ENCODE results near the gene CCDC136. TPM values are rescaled to one million over a fixed set of nuclear protein-coding genes. Genes with fewer than 3 reads are reported as not detected.

CCDC136 gene
- total and polyA plus RNA-seq, 2 donors (not counting 1 experiment from before 2014, with no cell fraction given): 8.3 to 12.1 TPM

DNA sequence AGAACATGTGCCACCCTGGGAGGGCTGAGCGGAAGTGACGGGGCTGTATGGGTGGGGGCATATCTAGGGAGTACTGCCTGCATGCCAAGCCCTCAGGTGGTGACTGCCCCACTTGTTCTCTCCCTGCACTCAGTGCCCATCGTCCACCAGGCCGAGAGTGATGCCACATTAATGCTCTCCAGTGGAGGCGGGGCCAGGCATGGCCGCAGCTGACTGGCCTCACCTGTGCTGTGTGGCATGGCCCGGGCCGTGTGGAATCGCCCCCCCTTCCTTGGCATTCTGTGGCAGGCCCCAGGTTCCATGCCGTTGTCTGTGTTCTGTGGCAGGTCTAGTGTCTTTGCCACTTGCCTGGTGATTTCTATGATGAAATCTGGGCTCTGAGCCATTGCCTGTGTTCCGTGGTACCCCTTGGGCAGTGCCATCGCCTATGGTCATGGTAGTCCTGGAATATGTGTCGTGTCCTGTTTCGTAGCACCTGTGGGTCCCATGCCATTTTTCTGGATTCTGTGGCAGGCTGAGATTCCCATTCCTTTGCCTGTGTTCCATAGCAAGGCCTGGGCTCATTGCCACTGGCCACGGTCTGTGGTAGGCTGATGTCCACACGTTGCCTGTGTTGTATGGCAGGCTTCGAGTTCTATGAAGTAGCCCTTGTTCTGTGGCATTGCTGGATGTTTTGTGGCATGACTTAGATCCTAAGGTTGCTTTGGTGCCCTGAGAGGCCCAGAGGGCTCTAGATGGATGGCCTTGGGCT lies 47.4 kb downstream of the CCDC136 start:
- Histone ChIP-seq H4K20me1 (ENCODE audit: control insufficient read depth, extremely low read depth, insufficient read depth, low read length) (no peaks in the 10 kb centered on the region), H3K4me3 (replicated peaks in 1 of 4; ENCODE audit: control extremely low read depth in 1 of 4, insufficient read depth in 1 of 4, low read depth in 3 of 4, low read length in 4 of 4) (no peak overlapping the region), H3K9ac (ENCODE audit: insufficient read depth, low read length) (no peak overlapping the region), H3K27me3 (ENCODE audit: control insufficient read depth, insufficient read depth, low read length) (no peaks in the 10 kb centered on the region), H3K4me2 (ENCODE audit: extremely low read depth, insufficient read depth, low read length) (no peak overlapping the region), H3K36me3 (ENCODE audit: control insufficient read depth, insufficient read depth, low read length) (peaks cover 79% of the 10 kb centered on the region), H3K9me3 (ENCODE audit: control insufficient read depth, insufficient read depth, low read depth, low read length) (no peaks in the 10 kb centered on the region), H3K79me2 (ENCODE audit: control insufficient read depth, insufficient read depth, low read length) (peaks cover 27% of the 10 kb centered on the region), H3K4me1 (ENCODE audit: control insufficient read depth, extremely low read depth, insufficient read depth, low read length) (peaks cover 6% of the 10 kb centered on the region), H3K27ac (ENCODE audit: insufficient read depth, low read length) (no peak overlapping the region), H2AFZ (ENCODE audit: low read length) (no peak overlapping the region)
- DNase-seq (ENCODE audit: low read depth in 2 of 2): no peak
- TF ChIP-seq EZH2 (IDR thresholded peaks at IDR 0.05; ENCODE audit: low read length, missing control alignments): no peak
- TF ChIP-seq CTCF (conservative IDR thresholded peaks at IDR 0.05 in 1 of 2, IDR thresholded peaks at IDR 0.05 in 1 of 2; ENCODE audit: low read depth in 1 of 2, low read length in 2 of 2): no peak

DNA sequence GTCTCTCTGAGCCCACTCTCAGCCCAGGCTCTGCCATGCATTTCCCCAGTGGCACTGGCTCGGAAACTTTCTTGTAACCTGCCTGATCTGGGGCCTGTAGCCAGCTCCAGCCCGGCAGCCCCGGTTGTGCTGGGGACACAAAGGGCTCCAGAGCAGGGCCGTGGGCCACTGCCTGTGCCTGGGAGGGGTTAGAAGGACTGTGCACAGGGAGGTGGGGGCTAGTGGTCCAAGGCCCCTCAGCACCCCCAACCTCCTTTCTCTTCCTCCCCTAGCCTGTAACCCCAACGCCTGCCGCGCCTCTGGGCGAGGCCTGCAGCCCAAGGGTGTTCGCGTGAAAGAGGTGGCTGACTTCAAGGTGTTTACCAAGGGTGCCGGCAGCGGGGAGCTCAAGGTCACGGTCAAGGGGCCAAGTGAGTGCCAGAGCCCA lies 48.0 kb downstream of the CCDC136 start:
- peaks cover 24% of the 10 kb centered on the region for H3K79me2 ChIP-seq (ENCODE audit: control insufficient read depth, insufficient read depth, low read length)
- peaks cover 6% of the 10 kb centered on the region for H3K4me1 ChIP-seq (ENCODE audit: control insufficient read depth, extremely low read depth, insufficient read depth, low read length)
- no peaks in the 10 kb centered on the region for H4K20me1 ChIP-seq (ENCODE audit: control insufficient read depth, extremely low read depth, insufficient read depth, low read length)
- no peak for DNase-seq (ENCODE audit: low read depth in 2 of 2)
- H3K27ac ChIP-seq (ENCODE audit: insufficient read depth, low read length): no peak overlapping the region
- no peak for TF ChIP-seq CTCF (conservative IDR thresholded peaks at IDR 0.05 in 1 of 2, IDR thresholded peaks at IDR 0.05 in 1 of 2; ENCODE audit: low read depth in 1 of 2, low read length in 2 of 2)
- TF ChIP-seq EZH2 (IDR thresholded peaks at IDR 0.05; ENCODE audit: low read length, missing control alignments): no peak
- no peak overlapping the region for H3K9ac ChIP-seq (ENCODE audit: insufficient read depth, low read length)
- H3K4me3 ChIP-seq (replicated peaks in 1 of 4; ENCODE audit: control extremely low read depth in 1 of 4, insufficient read depth in 1 of 4, low read depth in 3 of 4, low read length in 4 of 4): no peak overlapping the region
- H3K9me3 ChIP-seq (ENCODE audit: control insufficient read depth, insufficient read depth, low read depth, low read length): no peaks in the 10 kb centered on the region
- no peak overlapping the region for H2AFZ ChIP-seq (ENCODE audit: low read length)
- H3K27me3 ChIP-seq (ENCODE audit: control insufficient read depth, insufficient read depth, low read length): no peaks in the 10 kb centered on the region
- H3K4me2 ChIP-seq (ENCODE audit: extremely low read depth, insufficient read depth, low read length): no peak overlapping the region
- peaks cover 83% of the 10 kb centered on the region for H3K36me3 ChIP-seq (ENCODE audit: control insufficient read depth, insufficient read depth, low read length)

- Histone ChIP-seq H4K20me1 (ENCODE audit: control insufficient read depth, extremely low read depth, insufficient read depth, low read length) (no peaks in the 10 kb centered on the region), H3K36me3 (ENCODE audit: control insufficient read depth, insufficient read depth, low read length) (peaks cover 80% of the 10 kb centered on the region), H3K4me1 (ENCODE audit: control insufficient read depth, extremely low read depth, insufficient read depth, low read length) (peaks cover 5% of the 10 kb centered on the region), H3K9ac (ENCODE audit: insufficient read depth, low read length) (no peak overlapping the region), H3K79me2 (ENCODE audit: control insufficient read depth, insufficient read depth, low read length) (peaks cover 16% of the 10 kb centered on the region), H3K27ac (ENCODE audit: insufficient read depth, low read length) (no peak overlapping the region), H3K9me3 (ENCODE audit: control insufficient read depth, insufficient read depth, low read depth, low read length) (no peaks in the 10 kb centered on the region), H3K27me3 (ENCODE audit: control insufficient read depth, insufficient read depth, low read length) (no peaks in the 10 kb centered on the region), H3K4me2 (ENCODE audit: extremely low read depth, insufficient read depth, low read length) (no peak overlapping the region), H2AFZ (ENCODE audit: low read length) (no peak overlapping the region), H3K4me3 (replicated peaks in 1 of 4; ENCODE audit: control extremely low read depth in 1 of 4, insufficient read depth in 1 of 4, low read depth in 3 of 4, low read length in 4 of 4) (no peak overlapping the region)
- no peak for TF ChIP-seq EZH2 (IDR thresholded peaks at IDR 0.05; ENCODE audit: low read length, missing control alignments)
- TF ChIP-seq CTCF (conservative IDR thresholded peaks at IDR 0.05 in 1 of 2, IDR thresholded peaks at IDR 0.05 in 1 of 2; ENCODE audit: low read depth in 1 of 2, low read length in 2 of 2): no peak
- no peak for DNase-seq (ENCODE audit: low read depth in 2 of 2)
Measured at GRCh38 chr7:128840326-128841170, 48.8 kb downstream of the CCDC136 start.
